ENCODE measurements around the gene DPEP2NB.

DPEP2NB gene

GRCh38 chr16:68049449-68049848 lies 33.7 kb upstream of the DPEP2NB start (continued):
- no peak for TF ChIP-seq ZNF791 (tag by site-specific recombination; IDR thresholded peaks at IDR 0.05)
- no peak for TF ChIP-seq GFI1B (tag by site-specific recombination; IDR thresholded peaks at IDR 0.05)
- TF ChIP-seq, protein P1, sequence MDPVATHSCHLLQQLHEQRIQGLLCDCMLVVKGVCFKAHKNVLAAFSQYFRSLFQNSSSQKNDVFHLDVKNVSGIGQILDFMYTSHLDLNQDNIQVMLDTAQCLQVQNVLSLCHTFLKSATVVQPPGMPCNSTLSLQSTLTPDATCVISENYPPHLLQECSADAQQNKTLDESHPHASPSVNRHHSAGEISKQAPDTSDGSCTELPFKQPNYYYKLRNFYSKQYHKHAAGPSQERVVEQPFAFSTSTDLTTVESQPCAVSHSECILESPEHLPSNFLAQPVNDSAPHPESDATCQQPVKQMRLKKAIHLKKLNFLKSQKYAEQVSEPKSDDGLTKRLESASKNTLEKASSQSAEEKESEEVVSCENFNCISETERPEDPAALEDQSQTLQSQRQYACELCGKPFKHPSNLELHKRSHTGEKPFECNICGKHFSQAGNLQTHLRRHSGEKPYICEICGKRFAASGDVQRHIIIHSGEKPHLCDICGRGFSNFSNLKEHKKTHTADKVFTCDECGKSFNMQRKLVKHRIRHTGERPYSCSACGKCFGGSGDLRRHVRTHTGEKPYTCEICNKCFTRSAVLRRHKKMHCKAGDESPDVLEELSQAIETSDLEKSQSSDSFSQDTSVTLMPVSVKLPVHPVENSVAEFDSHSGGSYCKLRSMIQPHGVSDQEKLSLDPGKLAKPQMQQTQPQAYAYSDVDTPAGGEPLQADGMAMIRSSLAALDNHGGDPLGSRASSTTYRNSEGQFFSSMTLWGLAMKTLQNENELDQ (tag by site-specific recombination; IDR thresholded peaks at IDR 0.05; ENCODE audit: low read depth): no peak
- TF ChIP-seq, protein P2, sequence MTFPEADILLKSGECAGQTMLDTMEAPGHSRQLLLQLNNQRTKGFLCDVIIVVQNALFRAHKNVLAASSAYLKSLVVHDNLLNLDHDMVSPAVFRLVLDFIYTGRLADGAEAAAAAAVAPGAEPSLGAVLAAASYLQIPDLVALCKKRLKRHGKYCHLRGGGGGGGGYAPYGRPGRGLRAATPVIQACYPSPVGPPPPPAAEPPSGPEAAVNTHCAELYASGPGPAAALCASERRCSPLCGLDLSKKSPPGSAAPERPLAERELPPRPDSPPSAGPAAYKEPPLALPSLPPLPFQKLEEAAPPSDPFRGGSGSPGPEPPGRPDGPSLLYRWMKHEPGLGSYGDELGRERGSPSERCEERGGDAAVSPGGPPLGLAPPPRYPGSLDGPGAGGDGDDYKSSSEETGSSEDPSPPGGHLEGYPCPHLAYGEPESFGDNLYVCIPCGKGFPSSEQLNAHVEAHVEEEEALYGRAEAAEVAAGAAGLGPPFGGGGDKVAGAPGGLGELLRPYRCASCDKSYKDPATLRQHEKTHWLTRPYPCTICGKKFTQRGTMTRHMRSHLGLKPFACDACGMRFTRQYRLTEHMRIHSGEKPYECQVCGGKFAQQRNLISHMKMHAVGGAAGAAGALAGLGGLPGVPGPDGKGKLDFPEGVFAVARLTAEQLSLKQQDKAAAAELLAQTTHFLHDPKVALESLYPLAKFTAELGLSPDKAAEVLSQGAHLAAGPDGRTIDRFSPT (tag by site-specific recombination; IDR thresholded peaks at IDR 0.05): no peak
- TF ChIP-seq, protein P3, sequence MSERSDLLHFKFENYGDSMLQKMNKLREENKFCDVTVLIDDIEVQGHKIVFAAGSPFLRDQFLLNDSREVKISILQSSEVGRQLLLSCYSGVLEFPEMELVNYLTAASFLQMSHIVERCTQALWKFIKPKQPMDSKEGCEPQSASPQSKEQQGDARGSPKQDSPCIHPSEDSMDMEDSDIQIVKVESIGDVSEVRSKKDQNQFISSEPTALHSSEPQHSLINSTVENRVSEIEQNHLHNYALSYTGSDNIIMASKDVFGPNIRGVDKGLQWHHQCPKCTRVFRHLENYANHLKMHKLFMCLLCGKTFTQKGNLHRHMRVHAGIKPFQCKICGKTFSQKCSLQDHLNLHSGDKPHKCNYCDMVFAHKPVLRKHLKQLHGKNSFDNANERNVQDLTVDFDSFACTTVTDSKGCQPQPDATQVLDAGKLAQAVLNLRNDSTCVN (tag by site-specific recombination; optimal IDR thresholded peaks at IDR 0.05): no peak

DNA sequence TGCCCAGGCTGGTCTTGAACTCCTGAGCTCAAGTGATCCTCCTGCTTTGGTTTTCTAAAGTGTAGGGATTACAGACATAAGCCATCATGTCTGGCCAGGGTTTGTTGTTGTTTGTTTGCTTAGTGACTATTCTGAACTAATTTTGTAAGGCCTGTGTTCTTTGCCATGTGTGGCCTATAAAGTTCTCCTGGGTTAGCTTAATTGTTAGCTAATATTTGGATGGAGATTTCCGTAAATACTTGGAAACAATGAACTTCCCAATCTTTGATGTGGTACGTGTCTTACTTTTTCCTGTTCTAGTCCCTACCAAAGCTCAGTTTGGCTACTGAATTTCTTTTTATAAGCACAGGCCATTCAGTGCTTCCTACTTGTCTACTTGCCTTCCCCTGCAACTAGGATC lies 32.3 kb upstream of the DPEP2NB start:
- ChIA-PET CTCF (interaction anchor here (0.6 kb wide), 1 partner anchor 12 kb away, joined by 3 read pairs; no protein-coding TSS in a partner anchor), POLR2A (no interaction called here)
- H3K4me1 ChIP-seq (ENCODE audit: control insufficient read depth, insufficient read depth, low read length): no peaks in the 10 kb centered on the region
- no peak for TF ChIP-seq ZNF785 (tag by site-specific recombination; IDR thresholded peaks at IDR 0.05)
- TF ChIP-seq, protein P4, sequence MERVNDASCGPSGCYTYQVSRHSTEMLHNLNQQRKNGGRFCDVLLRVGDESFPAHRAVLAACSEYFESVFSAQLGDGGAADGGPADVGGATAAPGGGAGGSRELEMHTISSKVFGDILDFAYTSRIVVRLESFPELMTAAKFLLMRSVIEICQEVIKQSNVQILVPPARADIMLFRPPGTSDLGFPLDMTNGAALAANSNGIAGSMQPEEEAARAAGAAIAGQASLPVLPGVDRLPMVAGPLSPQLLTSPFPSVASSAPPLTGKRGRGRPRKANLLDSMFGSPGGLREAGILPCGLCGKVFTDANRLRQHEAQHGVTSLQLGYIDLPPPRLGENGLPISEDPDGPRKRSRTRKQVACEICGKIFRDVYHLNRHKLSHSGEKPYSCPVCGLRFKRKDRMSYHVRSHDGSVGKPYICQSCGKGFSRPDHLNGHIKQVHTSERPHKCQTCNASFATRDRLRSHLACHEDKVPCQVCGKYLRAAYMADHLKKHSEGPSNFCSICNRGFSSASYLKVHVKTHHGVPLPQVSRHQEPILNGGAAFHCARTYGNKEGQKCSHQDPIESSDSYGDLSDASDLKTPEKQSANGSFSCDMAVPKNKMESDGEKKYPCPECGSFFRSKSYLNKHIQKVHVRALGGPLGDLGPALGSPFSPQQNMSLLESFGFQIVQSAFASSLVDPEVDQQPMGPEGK (tag by site-specific recombination; IDR thresholded peaks at IDR 0.05): no peak
- TF ChIP-seq ZNF202 (tag by site-specific recombination; IDR thresholded peaks at IDR 0.05; ENCODE audit: borderline replicate concordance): no peak
- TF ChIP-seq ZBTB1 (tag by site-specific recombination; IDR thresholded peaks at IDR 0.05): no peak
- TF ChIP-seq ZNF324 (tag by site-specific recombination; IDR thresholded peaks at IDR 0.05): no peak
- TF ChIP-seq ZNF433 (tag by site-specific recombination; IDR thresholded peaks at IDR 0.05; ENCODE audit: low read depth): no peak
- no peak for TF ChIP-seq KLF16 (tag by site-specific recombination; IDR thresholded peaks at IDR 0.05)
- TF ChIP-seq, protein P5, sequence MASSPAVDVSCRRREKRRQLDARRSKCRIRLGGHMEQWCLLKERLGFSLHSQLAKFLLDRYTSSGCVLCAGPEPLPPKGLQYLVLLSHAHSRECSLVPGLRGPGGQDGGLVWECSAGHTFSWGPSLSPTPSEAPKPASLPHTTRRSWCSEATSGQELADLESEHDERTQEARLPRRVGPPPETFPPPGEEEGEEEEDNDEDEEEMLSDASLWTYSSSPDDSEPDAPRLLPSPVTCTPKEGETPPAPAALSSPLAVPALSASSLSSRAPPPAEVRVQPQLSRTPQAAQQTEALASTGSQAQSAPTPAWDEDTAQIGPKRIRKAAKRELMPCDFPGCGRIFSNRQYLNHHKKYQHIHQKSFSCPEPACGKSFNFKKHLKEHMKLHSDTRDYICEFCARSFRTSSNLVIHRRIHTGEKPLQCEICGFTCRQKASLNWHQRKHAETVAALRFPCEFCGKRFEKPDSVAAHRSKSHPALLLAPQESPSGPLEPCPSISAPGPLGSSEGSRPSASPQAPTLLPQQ (tag by site-specific recombination; IDR thresholded peaks at IDR 0.05): no peak
- TF ChIP-seq ZNF416 (tag by site-specific recombination; IDR thresholded peaks at IDR 0.05): no peak
- no peak for TF ChIP-seq ZNF629 (tag by site-specific recombination; IDR thresholded peaks at IDR 0.05)
- TF ChIP-seq ZNF747 (tag by site-specific recombination; IDR thresholded peaks at IDR 0.05): no peak
- no peak for TF ChIP-seq ZNF140 (tag by site-specific recombination; IDR thresholded peaks at IDR 0.05)
- TF ChIP-seq ZNF266 (tag by site-specific recombination; IDR thresholded peaks at IDR 0.05; ENCODE audit: low read depth): no peak
- no peak for TF ChIP-seq ZNF174 (tag by site-specific recombination; IDR thresholded peaks at IDR 0.05)
- no peak for TF ChIP-seq ZBTB8A (tag by site-specific recombination; IDR thresholded peaks at IDR 0.05)
- no peak overlapping the region for H3K4me3 ChIP-seq (ENCODE audit: low read depth, low read length)
- H3K36me3 ChIP-seq (ENCODE audit: control insufficient read depth in 2 of 2, insufficient read depth in 1 of 2, low read length in 2 of 2): peaks cover 18 to 40% of the 10 kb centered on the region in 2 experiments; a peak in 2 of 3 replicates
- H3K9me3 ChIP-seq (ENCODE audit: control insufficient read depth, insufficient read depth, low read depth, low read length): no peaks in the 10 kb centered on the region
- no peak overlapping the region for H3K27ac ChIP-seq (ENCODE audit: extremely low read depth, low read depth, low read length)

All from HEK293 (cell line).